SJSA1 (cell line): ENCODE results near the gene EML4. TPM values are rescaled to one million over a fixed set of nuclear protein-coding genes. Genes with fewer than 3 reads are reported as not detected.
"Not testable (repeated sequence)": the region's sequence is repeated elsewhere in the genome, so short reads cannot be mapped to it uniquely, and the experiment has no call there.

Experiments
- DNase-seq, 2 experiments: peaks; one replicate each; pipeline ENCODE4 v3.0.0-alpha.2; 2015 to 2020; ENCODE audit warnings: low spot score in 2 of 2, low read depth in 1 of 2
- H3K27ac ChIP-seq: fragments of 250-450 bp; sonication (Bioruptor Pico); 2 replicates; pipeline ENCODE4 v1.5.1; 2020; ENCODE audit warnings: mild to moderate bottlenecking, moderate library complexity
- H3K27me3 ChIP-seq: fragments of 250-450 bp; sonication (Bioruptor Pico); replicated peaks from 2 replicates; pipeline ENCODE4 v1.5.1; 2020; ENCODE audit warnings: mild to moderate bottlenecking, moderate library complexity
- H3K36me3 ChIP-seq: fragments of 250-450 bp; sonication (Bioruptor Pico); 2 replicates; pipeline ENCODE4 v1.5.1; 2020; ENCODE audit warnings: mild to moderate bottlenecking
- H3K4me1 ChIP-seq: fragments of 250-450 bp; sonication (Bioruptor Pico); replicated peaks from 2 replicates; pipeline ENCODE4 v1.6.1; 2021; ENCODE audit warnings: mild to moderate bottlenecking
- H3K4me3 ChIP-seq: fragments of 250-450 bp; sonication (Bioruptor Pico); 2 replicates; pipeline ENCODE4 v1.5.1; 2020; ENCODE audit warnings: mild to moderate bottlenecking
- H3K9me3 ChIP-seq: fragments of 250-450 bp; sonication (Bioruptor Pico); replicated peaks from 2 replicates; pipeline ENCODE4 v1.5.1; 2020; ENCODE audit warnings: mild to moderate bottlenecking
- total RNA-seq: library from RNA; depleted of rRNA; stranded (reverse); fragments of >200 nt; shearing (Covaris generic); gene quantifications from 2 replicates; pipeline ENCODE4 v1.2.3, GENCODE V29; 2014

Gene EML4
- total RNA-seq, 1 experiment from 2014 or later = 78.5 TPM

DNA sequence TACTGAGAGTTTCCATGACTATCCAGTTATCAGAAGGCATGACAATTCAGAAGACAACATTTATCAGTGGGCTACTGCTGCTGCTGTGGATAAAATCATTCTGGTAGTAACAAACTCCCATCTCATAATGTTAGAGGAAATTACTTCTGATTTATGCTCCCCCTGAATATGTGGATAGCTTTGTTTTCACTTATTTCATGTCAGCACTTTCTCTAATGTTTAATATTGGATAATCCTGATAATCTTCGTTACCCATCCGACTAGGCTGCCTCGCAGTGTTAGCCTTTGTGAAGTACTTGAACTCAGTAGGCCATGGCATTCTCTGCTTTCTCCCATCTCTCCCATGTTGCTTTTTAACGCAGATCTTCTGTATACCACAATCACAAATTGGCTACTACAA is 163.4 kb downstream of the EML4 start:
- no peak for DNase-seq
- H3K27me3 ChIP-seq = no peaks in the 10 kb centered on the region
- no peak overlapping the region for H3K27ac ChIP-seq
- no peaks in the 10 kb centered on the region for H3K9me3 ChIP-seq
- H3K4me3 ChIP-seq = no peak overlapping the region
- H3K4me1 ChIP-seq = peaks cover 7% of the 10 kb centered on the region
- H3K36me3 ChIP-seq = peaks cover 71% of the 10 kb centered on the region

DNA sequence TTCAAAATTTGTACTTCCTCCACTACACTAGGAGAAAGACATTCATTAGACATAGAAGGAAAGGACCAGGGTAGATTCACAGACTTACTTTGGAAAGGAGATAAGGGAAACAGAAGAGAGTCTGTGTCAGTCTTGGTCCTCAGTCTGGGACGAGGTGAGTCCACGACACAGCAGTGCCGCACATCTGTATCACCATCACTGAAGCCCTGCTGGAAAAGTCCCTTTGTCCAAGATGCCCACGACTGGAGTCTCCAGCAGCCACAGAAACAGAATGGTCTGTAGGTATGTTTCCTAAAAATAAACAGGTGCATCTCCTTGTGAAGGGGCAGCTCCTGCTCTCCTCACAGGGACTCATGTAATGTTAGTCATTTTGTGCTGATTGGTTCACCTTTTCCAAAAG is 164.4 kb downstream of the EML4 start:
- Histone ChIP-seq H3K27me3 (no peaks in the 10 kb centered on the region), H3K4me3 (no peak overlapping the region), H3K9me3 (no peaks in the 10 kb centered on the region), H3K27ac (no peak overlapping the region), H3K4me1 (peaks cover 12% of the 10 kb centered on the region), H3K36me3 (peaks cover 80% of the 10 kb centered on the region)
- no peak for DNase-seq

DNA sequence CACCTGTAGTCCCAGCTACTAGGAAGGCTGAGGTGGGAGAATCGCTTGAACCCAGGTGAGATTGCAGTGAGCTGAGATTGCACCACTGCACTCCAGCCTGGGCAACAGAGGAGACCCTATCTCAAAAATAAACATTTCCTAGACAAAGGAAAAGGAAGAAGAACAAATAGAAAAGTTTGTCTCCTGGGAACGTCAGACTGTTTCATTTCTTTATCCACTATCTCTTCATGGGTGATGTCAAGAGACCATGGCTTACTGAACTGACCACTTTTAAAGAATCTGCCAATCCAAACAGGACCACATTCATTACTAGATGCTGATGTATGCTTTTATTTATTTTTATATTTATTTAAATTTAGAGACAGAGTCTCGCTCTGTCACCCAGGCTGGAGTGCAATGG is 165.1 kb downstream of the EML4 start:
- peaks cover 12% of the 10 kb centered on the region for H3K4me1 ChIP-seq
- no peaks in the 10 kb centered on the region for H3K27me3 ChIP-seq
- no peaks in the 10 kb centered on the region for H3K9me3 ChIP-seq
- no peak overlapping the region for H3K4me3 ChIP-seq
- DNase-seq = no peak
- H3K27ac ChIP-seq = no peak overlapping the region
- peaks cover 77% of the 10 kb centered on the region for H3K36me3 ChIP-seq

DNA sequence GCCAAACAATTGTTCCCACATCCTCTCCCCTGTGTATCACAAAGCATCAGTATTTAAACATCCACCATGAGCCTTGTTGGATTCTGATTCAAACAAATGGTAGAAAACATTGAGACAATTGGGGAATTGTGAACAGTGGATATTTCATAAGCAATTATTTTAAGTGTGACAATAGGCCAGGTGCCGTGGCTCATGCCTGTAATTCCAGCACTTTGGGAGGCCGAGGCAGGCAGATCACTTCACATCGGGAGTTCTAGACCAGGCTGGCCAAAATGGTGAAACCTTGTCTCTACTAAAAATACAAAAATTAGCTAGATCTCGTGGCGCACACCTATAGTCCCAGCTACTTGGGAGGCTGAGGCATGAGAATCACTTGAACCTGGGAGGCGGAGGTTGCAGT is 165.7 kb downstream of the EML4 start:
- Histone ChIP-seq H3K4me1 (peaks cover 12% of the 10 kb centered on the region), H3K36me3 (peaks cover 71% of the 10 kb centered on the region)
- H3K27me3 ChIP-seq = not testable (repeated sequence)

DNA sequence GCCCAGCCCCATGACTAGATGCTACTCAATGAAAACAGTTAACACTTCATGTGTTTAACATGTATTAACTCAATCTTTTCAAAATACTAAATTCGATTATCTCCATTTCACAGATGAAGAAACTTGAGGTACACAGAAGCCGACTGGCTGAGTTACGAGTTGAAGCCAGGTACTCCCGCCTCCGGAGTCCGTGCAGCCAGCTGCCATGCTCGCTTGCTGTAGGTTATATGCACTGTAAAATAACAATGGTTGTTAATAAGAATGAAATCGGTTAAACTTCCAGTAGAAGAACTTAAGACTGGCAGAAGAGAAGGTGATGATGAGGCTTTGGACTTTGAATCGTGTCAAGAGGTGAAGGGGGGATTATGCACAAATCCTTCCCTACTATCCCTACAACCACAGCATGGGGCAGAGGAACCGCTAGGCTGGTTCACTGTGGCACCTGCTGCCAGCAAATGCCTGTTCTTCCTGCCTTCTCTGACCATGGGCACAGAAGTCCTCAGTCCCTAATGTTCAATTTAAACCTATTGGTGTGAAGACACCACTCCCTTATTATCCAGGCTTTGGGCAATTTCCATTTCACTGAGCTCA is 166.5 kb downstream of the EML4 start:
- H3K27me3 ChIP-seq = no peaks in the 10 kb centered on the region
- peaks cover 72% of the 10 kb centered on the region for H3K36me3 ChIP-seq
- H3K4me1 ChIP-seq = peaks cover 12% of the 10 kb centered on the region
- DNase-seq = no peak
- H3K9me3 ChIP-seq = no peaks in the 10 kb centered on the region
- no peak overlapping the region for H3K4me3 ChIP-seq
- no peak overlapping the region for H3K27ac ChIP-seq

More for the DNA sequence above, 165.7 kb downstream of the EML4 start:
- not testable (repeated sequence) for H3K4me3 ChIP-seq, H3K9me3 ChIP-seq, DNase-seq, H3K27ac ChIP-seq

DNA sequence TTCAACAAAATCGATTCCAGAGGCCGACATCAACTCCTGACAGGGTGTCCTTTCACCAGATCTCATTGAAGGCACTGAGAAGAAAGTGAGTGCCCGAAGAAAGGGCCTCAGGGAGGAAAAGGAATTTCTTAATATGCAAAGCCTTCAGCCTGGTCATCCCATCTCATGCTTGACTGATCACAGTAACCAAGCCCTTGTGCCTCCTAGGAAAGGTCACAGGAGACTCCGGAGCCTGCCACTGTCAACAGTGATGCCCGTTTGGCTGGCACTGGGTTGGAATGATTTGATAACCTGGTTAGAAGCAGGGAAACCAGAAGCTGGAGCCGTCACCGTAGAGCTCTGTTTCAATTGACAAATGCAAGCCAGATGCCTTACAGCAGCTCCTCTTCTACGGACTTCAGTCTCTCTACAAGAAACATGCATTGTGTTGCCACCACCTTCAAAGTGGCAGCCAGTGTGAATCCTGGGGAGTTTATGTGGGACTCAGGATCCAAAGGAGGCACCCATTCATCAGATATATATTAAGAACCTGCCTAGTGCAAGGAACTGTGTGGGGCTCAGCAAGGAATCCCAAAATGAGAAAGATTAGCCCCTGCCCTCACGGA is 167.3 kb downstream of the EML4 start:
- DNase-seq = no peak
- no peaks in the 10 kb centered on the region for H3K27me3 ChIP-seq
- H3K36me3 ChIP-seq = peaks cover 72% of the 10 kb centered on the region
- H3K27ac ChIP-seq = peak overlapping the region; percentile 53
- H3K9me3 ChIP-seq = no peaks in the 10 kb centered on the region
- peaks cover 12% of the 10 kb centered on the region for H3K4me1 ChIP-seq
- no peak overlapping the region for H3K4me3 ChIP-seq

DNA sequence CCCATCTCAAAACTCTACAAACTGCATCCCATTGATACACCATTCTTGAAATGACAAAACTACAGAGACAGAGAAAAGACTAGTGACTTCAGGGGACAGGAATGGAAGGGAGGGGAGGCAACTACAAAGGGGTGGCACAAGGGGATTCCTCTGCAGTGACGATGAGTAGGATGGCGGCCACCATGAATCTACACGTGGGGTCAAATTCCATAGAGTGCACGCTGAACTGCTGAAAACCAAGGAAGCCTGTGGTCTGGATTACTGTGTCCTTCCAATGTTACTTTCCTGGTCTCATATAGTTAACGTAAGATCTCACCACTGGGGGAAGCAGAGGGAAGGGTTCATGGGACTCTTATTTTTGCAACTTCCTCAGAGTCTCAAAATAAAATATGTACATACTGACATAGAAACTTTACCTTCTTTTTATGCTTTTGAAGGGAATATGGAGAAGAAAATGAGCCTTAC is 168.2 kb downstream of the EML4 start:
- H3K36me3 ChIP-seq = peaks cover 62% of the 10 kb centered on the region

DNA sequence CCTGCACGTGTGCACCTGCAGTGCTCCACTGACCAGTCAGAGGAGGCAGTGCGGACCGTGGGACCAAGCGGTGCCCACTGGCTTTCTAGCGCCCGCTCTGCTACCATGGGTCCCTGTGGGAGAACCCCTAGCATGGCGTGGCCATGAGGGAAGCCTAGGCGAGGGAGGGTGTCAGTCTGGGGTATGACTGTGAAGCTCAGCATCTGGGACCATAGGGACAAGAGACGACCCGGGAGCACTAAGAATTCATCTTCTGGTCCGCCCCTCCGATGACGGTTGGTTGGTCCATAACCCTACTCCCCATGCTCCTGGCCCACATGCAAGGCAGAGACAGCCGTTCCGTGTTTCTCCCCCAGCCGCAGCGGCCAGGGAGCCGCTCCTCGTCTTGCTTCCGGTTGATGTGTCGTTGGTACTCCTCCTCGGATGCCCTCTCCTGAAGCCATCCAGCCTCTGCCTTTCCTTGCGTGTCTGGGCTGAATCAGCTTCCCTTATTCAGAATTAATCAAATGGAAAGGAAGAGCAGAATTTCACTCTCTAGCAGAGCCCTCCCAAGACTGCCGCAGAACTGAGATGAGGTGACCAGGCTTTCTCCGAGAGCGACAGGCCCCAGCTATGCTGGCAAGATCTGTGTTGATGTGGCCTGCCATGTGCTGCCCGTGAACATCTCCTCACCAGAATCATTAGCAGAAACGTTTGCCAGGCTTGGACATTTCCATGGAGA is 168.9 kb downstream of the EML4 start:
- Histone ChIP-seq H3K27me3 (no peaks in the 10 kb centered on the region), H3K4me3 (no peak overlapping the region), H3K4me1 (peaks cover 26% of the 10 kb centered on the region), H3K36me3 (peaks cover 56% of the 10 kb centered on the region), H3K27ac (peak overlapping the region; percentile 4), H3K9me3 (no peaks in the 10 kb centered on the region)
- DNase-seq = no peak

More for the DNA sequence above, 168.2 kb downstream of the EML4 start:
- Histone ChIP-seq H3K4me1 (peaks cover 20% of the 10 kb centered on the region), H3K4me3 (no peak overlapping the region), H3K9me3 (no peaks in the 10 kb centered on the region), H3K27me3 (no peaks in the 10 kb centered on the region), H3K27ac (peak overlapping the region; percentile 53)
- peak; percentile 67 to 81 for DNase-seq

DNA sequence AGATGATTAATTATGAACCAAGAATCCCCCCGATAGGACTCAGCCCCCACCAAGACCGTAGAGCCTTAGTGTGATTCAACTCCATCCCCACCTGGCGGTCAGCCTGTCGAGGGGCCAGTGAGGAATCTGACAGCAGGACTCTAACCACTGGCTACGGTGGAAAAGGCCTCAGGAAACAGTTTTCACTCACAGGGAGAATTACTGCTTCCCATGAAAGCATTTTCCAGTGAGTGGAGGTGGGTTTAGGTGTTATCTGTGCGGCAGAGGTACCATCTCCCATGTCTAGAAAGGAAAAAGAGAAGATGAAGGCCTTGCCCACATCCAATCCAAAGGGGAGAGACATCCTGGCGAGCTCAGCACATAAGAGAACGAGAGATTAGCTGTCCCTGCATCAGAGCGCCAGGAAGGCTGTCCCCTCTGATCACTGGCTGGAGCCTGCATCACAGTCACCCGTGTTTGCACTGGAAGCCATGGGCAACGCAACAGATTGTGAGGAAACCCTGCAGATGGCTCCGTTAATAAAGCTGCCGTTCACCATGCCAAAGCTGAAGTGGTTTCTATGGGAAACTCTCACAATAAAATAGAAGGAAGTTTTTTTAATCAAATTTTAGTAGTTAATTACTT is 169.5 kb downstream of the EML4 start:
- Histone ChIP-seq H3K4me1 (peaks cover 27% of the 10 kb centered on the region), H3K36me3 (peaks cover 51% of the 10 kb centered on the region), H3K9me3 (no peaks in the 10 kb centered on the region), H3K27me3 (no peaks in the 10 kb centered on the region), H3K4me3 (no peak overlapping the region), H3K27ac (no peak overlapping the region)
- no peak for DNase-seq

DNA sequence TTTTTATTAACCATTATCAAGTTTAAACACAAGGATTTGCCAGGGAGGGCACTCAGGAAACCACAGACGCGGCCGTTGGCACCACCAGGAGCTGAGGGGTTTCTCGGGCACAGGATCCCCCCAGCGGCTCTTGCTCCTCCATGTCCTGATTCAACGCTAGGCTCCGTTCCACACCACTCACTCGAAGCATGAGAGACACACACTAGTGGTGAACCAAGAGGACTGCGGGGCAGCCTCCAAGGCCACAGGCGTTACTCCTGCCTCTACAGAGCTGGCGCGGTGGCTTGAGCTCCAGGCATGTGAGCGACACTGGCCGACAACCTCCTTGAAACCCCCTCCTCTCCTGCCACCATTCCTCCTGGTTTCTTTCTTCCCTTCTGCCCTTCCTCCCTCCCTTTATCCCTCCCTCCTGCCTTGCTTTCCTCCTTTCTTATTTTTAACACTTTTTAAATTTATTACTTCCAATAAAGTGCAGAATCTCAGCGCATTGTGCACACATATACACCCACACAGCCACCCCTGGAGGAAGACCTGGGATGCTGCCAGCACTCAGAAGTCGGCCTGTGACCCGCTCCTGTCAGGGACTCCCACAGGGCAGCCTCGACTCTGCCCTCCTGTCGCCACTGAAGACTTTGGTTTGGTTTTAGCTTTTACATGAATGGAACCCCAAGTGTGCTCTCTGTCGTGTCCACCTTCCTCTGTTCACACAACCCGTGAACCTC is 170.2 kb downstream of the EML4 start:
- Histone ChIP-seq H3K4me3 (no peak overlapping the region), H3K4me1 (peaks cover 27% of the 10 kb centered on the region), H3K36me3 (peaks cover 52% of the 10 kb centered on the region), H3K27me3 (no peaks in the 10 kb centered on the region), H3K9me3 (no peaks in the 10 kb centered on the region), H3K27ac (no peak overlapping the region)
- no peak for DNase-seq

DNA sequence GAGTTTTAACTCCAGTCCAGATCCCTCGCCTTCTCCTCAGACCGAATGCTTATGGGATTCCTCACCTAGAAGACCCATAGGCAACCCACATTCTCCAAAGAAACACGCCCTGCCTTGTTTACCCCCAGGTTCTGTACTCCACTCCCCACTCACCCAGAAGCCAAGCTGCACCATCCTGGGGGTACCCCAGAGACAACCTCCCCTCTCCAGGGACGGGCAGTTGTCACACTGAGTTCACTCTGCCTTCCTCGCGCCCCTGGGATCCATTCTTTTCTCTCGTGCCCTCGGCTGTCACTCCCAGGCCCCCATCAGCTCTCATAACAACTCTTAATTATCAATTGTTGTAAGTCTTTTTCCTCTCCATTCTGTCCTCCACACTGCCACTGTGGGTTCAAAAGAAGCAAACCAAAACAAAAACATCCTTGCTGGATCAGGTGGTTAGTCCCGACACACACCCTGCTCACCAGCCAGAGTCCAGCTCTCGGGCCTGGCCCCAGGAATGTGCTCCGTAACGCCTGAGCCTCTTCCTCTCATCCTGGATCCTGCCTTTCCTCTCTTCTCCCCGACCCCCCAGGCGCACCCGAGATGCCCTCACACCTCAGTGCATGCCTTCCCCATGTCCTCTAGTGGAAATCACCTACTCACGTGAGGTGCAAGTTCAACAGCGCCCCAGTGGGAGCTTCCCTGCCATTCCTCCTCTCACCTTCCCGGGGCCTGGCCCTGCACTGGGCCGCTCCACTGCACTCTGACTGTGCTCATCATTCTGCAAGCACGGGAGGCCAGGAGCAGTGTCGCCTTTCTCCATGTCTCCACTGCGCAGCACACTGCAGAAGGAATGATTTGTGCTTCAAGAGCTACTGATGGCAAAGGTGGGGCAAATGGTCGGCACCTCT is 171.1 kb downstream of the EML4 start:
- Histone ChIP-seq H3K9me3 (no peaks in the 10 kb centered on the region), H3K4me3 (no peak overlapping the region), H3K27me3 (no peaks in the 10 kb centered on the region), H3K27ac (no peak overlapping the region), H3K4me1 (peaks cover 27% of the 10 kb centered on the region), H3K36me3 (peaks cover 56% of the 10 kb centered on the region)
- no peak for DNase-seq

DNA sequence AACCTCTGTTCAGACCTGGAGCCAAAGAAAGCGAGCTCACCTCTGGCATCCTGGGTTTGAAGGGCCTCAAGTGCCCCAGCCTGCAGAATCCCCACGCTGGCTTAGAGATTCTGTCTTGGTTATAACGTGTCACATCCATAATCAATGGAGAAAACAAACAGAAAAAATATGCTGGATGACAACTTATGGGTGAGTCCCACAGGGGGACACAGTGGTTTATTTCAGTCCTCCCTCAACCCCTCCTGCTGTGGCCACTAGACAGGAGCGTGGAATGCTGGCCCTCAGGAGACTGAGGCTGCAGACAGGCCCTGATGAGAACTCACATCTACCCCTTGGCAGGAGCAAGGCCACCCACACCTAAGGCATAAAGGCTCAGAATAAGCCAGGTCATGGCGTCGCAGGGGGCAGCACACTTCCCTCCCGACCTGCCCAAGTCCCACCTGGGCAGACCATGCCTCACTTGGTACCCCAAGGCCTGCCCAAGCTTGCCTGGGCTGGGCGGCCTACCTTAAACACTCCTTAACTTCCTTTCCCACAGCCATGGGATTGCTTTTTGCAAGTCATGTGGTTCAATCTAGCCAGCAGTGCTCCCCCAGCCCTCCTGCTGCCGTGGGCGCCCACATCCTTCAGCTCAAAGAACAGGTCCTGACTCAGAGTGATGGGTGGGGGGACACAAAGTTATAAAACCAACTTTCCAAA is 171.9 kb downstream of the EML4 start:
- Histone ChIP-seq H3K9me3 (no peaks in the 10 kb centered on the region), H3K4me3 (no peak overlapping the region), H3K27me3 (no peaks in the 10 kb centered on the region), H3K27ac (no peak overlapping the region), H3K4me1 (peaks cover 27% of the 10 kb centered on the region), H3K36me3 (peaks cover 53% of the 10 kb centered on the region)
- no peak for DNase-seq
